HL-60 (cell line): ENCODE results near the gene GRAMD4.

Source experiments
- DNase-seq, 2 experiments: peaks; one replicate each; pipeline ENCODE4 v3.0.0-alpha.2; 2010 to 2020; ENCODE audit warnings: low read depth in 1 of 2, low spot score in 1 of 2
- H3K27ac ChIP-seq: fragments of 250-450 bp; sonication (Bioruptor Pico); replicated peaks from 2 replicates; pipeline ENCODE4 v1.5.1; 2020; ENCODE audit warnings: mild to moderate bottlenecking, moderate library complexity
- H3K27me3 ChIP-seq: fragments of 250-450 bp; sonication (Bioruptor Pico); 2 replicates; pipeline ENCODE4 v1.5.1; 2021; ENCODE audit warnings: mild to moderate bottlenecking, moderate library complexity; ENCODE audit not compliant: insufficient read depth, poor library complexity, severe bottlenecking
- H3K4me3 ChIP-seq: replicated peaks from 2 replicates; pipeline ENCODE4 v1.5.1; 2011; ENCODE audit warnings: mild to moderate bottlenecking, control low read depth, low read length; ENCODE audit not compliant: insufficient read depth
- GABPA ChIP-seq: IDR thresholded peaks from 2 replicates; pipeline ENCODE4 v1.6.1; 2012; ENCODE audit warnings: low read depth
- POLR2AphosphoS5 ChIP-seq: IDR thresholded peaks from 2 replicates; pipeline ENCODE4 v1.6.1; 2012; ENCODE audit warnings: low read depth
- SPI1 ChIP-seq: IDR thresholded peaks from 2 replicates; pipeline ENCODE4 v1.6.1; 2012; ENCODE audit warnings: low read depth, mild to moderate bottlenecking, borderline replicate concordance
- TF ChIP-seq, protein P1 (sequence below): IDR thresholded peaks from 2 replicates; pipeline ENCODE4 v1.6.1; 2012; ENCODE audit warnings: low read depth; ENCODE audit not compliant: insufficient replicate concordance
- TF ChIP-seq, protein P2 (sequence below): IDR thresholded peaks from one replicate; pipeline ENCODE4 v1.5.1; 2011; ENCODE audit warnings: low read length, control low read depth, inconsistent platforms; ENCODE audit not compliant: insufficient read depth

GRAMD4 gene

DNA sequence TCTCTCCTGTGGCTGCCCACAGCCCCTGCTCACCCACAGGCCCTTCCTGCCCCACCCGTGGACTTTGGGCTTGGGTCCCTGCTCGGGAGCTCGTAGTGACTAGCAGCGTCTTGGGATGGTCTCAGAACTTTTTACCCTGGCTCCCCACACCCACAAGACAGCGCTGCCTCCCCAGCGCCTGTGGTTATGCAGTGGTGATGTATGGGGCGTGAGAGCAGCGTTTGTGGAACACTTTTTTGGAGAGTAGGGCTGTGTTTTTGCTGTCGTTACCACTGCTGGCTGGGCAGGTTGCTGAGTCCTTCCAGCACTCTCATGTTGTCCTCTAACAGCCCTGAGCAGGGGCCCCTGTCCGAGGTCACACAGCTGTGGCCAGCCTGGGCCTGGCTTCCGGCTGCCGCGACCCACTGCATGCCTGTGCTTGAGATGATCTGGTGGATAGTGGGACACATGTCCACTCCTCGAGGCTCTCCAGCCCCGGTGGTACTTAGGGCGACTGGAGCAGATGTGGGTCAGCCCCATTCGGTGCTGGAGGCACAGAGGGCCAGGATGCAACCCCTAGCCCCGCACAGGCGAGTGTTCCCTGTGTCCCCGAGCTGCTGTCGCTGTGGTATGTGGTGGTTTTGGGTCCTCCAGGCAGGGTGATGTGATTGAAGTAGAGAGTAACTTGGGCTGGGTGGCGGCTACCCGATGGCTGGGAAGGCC lies 7.1 kb upstream of the GRAMD4 start:
- H3K4me3 ChIP-seq, result no peak overlapping the region
- peak overlapping the region; percentile 83 for H3K27ac ChIP-seq
- no peaks in the 10 kb centered on the region for H3K27me3 ChIP-seq
- DNase-seq, result peak in 1 of 2 experiments; percentile 70
- no peak for TF ChIP-seq GABPA
- peak; percentile 27 for TF ChIP-seq POLR2AphosphoS5
- TF ChIP-seq, protein P1, sequence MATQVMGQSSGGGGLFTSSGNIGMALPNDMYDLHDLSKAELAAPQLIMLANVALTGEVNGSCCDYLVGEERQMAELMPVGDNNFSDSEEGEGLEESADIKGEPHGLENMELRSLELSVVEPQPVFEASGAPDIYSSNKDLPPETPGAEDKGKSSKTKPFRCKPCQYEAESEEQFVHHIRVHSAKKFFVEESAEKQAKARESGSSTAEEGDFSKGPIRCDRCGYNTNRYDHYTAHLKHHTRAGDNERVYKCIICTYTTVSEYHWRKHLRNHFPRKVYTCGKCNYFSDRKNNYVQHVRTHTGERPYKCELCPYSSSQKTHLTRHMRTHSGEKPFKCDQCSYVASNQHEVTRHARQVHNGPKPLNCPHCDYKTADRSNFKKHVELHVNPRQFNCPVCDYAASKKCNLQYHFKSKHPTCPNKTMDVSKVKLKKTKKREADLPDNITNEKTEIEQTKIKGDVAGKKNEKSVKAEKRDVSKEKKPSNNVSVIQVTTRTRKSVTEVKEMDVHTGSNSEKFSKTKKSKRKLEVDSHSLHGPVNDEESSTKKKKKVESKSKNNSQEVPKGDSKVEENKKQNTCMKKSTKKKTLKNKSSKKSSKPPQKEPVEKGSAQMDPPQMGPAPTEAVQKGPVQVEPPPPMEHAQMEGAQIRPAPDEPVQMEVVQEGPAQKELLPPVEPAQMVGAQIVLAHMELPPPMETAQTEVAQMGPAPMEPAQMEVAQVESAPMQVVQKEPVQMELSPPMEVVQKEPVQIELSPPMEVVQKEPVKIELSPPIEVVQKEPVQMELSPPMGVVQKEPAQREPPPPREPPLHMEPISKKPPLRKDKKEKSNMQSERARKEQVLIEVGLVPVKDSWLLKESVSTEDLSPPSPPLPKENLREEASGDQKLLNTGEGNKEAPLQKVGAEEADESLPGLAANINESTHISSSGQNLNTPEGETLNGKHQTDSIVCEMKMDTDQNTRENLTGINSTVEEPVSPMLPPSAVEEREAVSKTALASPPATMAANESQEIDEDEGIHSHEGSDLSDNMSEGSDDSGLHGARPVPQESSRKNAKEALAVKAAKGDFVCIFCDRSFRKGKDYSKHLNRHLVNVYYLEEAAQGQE, result no peak
- no peak for TF ChIP-seq SPI1
- TF ChIP-seq, protein P2, sequence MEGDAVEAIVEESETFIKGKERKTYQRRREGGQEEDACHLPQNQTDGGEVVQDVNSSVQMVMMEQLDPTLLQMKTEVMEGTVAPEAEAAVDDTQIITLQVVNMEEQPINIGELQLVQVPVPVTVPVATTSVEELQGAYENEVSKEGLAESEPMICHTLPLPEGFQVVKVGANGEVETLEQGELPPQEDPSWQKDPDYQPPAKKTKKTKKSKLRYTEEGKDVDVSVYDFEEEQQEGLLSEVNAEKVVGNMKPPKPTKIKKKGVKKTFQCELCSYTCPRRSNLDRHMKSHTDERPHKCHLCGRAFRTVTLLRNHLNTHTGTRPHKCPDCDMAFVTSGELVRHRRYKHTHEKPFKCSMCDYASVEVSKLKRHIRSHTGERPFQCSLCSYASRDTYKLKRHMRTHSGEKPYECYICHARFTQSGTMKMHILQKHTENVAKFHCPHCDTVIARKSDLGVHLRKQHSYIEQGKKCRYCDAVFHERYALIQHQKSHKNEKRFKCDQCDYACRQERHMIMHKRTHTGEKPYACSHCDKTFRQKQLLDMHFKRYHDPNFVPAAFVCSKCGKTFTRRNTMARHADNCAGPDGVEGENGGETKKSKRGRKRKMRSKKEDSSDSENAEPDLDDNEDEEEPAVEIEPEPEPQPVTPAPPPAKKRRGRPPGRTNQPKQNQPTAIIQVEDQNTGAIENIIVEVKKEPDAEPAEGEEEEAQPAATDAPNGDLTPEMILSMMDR, result no peak

DNA sequence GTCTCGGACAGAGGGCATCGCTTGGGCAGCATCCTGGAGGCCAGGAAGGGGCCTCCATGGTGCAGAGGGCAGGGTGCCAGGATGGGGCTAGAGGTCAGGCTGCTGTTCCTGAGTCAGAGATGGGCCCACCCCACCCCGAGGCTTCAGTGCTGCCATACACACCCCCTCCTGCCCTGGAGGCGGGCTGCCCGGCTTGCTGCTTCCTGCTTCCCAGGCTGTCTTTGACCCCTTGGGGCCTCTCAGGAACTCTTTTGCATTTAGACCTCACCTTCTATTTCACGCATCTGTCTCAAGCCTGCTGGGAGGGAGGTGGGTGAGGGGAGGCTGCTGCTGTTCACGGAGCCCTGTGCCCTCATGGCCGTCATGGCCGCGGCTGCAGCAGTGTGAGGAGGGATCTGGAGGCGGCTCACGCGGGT lies 6.6 kb upstream of the GRAMD4 start:
- no peak overlapping the region for H3K4me3 ChIP-seq
- DNase-seq, result peak in 1 of 2 experiments; percentile 45
- TF ChIP-seq, protein P1, result no peak
- no peak for TF ChIP-seq POLR2AphosphoS5
- TF ChIP-seq, protein P2, result no peak
- peak overlapping the region; percentile 83 for H3K27ac ChIP-seq
- H3K27me3 ChIP-seq, result no peaks in the 10 kb centered on the region

DNA sequence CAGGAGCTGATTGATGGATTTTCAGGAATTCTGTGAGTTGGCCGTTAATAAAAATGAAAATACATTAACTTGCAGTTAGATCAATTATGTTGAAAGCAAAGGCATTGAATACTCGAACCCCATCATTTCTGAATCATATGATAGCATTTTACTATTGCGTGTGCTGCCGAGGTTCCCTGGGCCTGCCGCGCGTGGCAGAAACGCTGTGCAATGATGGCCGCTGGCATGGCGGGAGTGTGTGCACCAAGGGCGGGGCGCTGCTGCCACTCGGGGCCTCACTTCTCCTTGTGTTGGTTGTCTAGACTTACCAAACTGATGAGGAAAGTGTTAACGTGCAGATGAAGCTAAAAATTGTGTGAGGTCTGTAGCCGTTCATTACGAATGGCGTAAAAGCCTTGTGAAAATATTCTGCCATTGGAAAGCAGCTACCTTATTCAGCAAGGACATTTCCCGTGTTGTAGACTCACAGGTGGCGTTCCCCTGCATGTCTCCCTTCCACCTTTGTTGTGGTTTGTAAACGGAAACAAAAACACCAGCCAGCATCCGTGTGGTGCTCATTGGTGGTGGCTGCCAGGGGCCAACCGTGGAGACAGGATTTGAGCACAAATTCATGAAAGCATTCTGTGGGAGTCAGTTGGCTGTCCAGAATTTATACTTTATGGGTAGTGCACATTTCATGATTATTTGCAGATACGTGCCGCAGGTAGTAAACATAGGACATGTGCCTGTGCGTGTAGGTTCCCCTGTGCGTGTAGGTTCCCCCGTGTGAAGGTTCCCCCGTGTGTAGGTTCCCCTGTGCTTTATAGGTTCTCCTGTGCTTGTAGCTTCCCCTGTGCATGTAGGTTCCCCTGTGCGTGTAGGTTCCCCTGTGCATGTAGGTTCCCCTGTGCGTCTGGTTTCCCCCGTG lies 5.9 kb upstream of the GRAMD4 start:
- Histone ChIP-seq H3K4me3 (no peak overlapping the region), H3K27ac (peak overlapping the region; percentile 83), H3K27me3 (no peaks in the 10 kb centered on the region)
- peak in 1 of 2 experiments; percentile 68 for DNase-seq
- no peak for TF ChIP-seq SPI1
- TF ChIP-seq, protein P1, result no peak
- TF ChIP-seq POLR2AphosphoS5, result no peak
- no peak for TF ChIP-seq GABPA
- TF ChIP-seq, protein P2, result no peak
